K562 (cell line): ENCODE measurements around the gene NYAP2. TPM values are rescaled to one million over a fixed set of nuclear protein-coding genes. Genes with fewer than 3 reads are reported as not detected.

Experiments used
- ARID1B ChIP-seq: fragments of 450-650 bp; IDR thresholded peaks from 2 replicates; pipeline ENCODE4 v1.6.1; 2016; ENCODE audit warnings: antibody characterized with exemption, mild to moderate bottlenecking, inconsistent platforms
- ARNT ChIP-seq, 2 experiments: fragments of 450-650 bp; IDR thresholded peaks; 2 replicates each; pipeline ENCODE4 v1.6.1; 2016; ENCODE audit warnings: mild to moderate bottlenecking in 1 of 2
- CXXC5 ChIP-seq: fragments of 250-450 bp; sonication (Bioruptor Pico); IDR thresholded peaks from 2 replicates; pipeline ENCODE4 v1.8.0; 2022; ENCODE audit warnings: inconsistent platforms, mild to moderate bottlenecking, moderate library complexity
- ERF ChIP-seq: fragments of 450-650 bp; formaldehyde crosslinking; IDR thresholded peaks from 2 replicates; pipeline ENCODE4 v1.4.0; 2020; ENCODE audit warnings: mild to moderate bottlenecking, mixed read lengths
- FIP1L1 ChIP-seq: fragments of 200-400 bp; formaldehyde crosslinking; IDR thresholded peaks from 2 replicates; pipeline ENCODE4 v1.6.1; 2018; ENCODE audit warnings: mild to moderate bottlenecking, low read depth, low read length; ENCODE audit not compliant: poor library complexity, severe bottlenecking
- ILK ChIP-seq: fragments of 450-650 bp; IDR thresholded peaks from 2 replicates; pipeline ENCODE4 v1.6.1; 2016; ENCODE audit warnings: missing genetic modification characterization, low read depth, mild to moderate bottlenecking, missing compliant biosample characterization, moderate library complexity, borderline replicate concordance
- NCOA1 ChIP-seq: fragments of 450-650 bp; IDR thresholded peaks from 2 replicates; pipeline ENCODE4 v1.6.1; 2016; ENCODE audit warnings: low read depth
- NELFE ChIP-seq: IDR thresholded peaks from 2 replicates; pipeline ENCODE4 v1.6.1; 2011; ENCODE audit warnings: mild to moderate bottlenecking; ENCODE audit not compliant: insufficient read depth, insufficient read length
- NRF1 ChIP-seq, 2 experiments: fragments of 450-650 bp; IDR thresholded peaks in 1 of 2; conservative IDR thresholded peaks in 1 of 2; 2 replicates each; pipeline ENCODE4 v1.6.1; 2014; ENCODE audit warnings: mild to moderate bottlenecking in 2 of 2
- RAD21 ChIP-seq, 2 experiments: fragments of 250-450 bp in 1 of 2; fragments of 450-650 bp in 1 of 2; sonication (Bioruptor Pico) in 1 of 2; formaldehyde crosslinking in 1 of 2; IDR thresholded peaks in 1 of 2; conservative IDR thresholded peaks in 1 of 2; 2 replicates each; pipeline versions ENCODE4 v1.4.0 to v1.8.0; 2020 to 2022; ENCODE audit warnings: mild to moderate bottlenecking in 2 of 2, moderate library complexity in 1 of 2
- polyA plus RNA-seq, 8 experiments: library from polyadenylated mRNA; depleted of rRNA in 4 of 8; stranded (reverse) in 5 of 8; unstranded in 3 of 8; fragments of >200 nt; fragmentation: Nextera tagmentation in 2 of 8; fragmentation: Illumina TruSeq in 1 of 8; extraction: Ambion mirVana in 2 of 8; extraction: Trizol in 1 of 8; gene quantifications; 2 replicates each; pipeline versions ENCODE4 v1.2.1 to v1.2.3, GENCODE V29; 2011 to 2014; ENCODE audit warnings: inconsistent platforms in 1 of 8, missing spikeins in 1 of 8
- total RNA-seq, 7 experiments: library from RNA; depleted of rRNA in 6 of 7; stranded (reverse); fragments of >200 nt in 6 of 7; fragmentation: Illumina TruSeq in 2 of 7; extraction: Trizol in 2 of 7; gene quantifications; 2 replicates each; pipeline versions ENCODE4 v1.2.1 to v1.2.3, GENCODE V29; 2011 to 2021; ENCODE audit warnings: low replicate concordance in 1 of 7
- TF ChIP-seq, protein P1 (sequence below), 2 experiments: fragments of 450-650 bp; IDR thresholded peaks; 2 replicates each; pipeline ENCODE4 v1.6.1; 2018; ENCODE audit warnings: mild to moderate bottlenecking in 2 of 2, low read depth in 1 of 2; ENCODE audit not compliant: partially characterized antibody in 2 of 2
- TF ChIP-seq, protein P2 (sequence below), 3 experiments: fragments of 200-800 bp in 1 of 3; sonication (Bioruptor generic) in 1 of 3; sonication (generic) in 1 of 3; formaldehyde crosslinking in 1 of 3; IDR thresholded peaks; 2 replicates each; pipeline versions ENCODE4 v1.6.1 to v1.8.0; 2016 to 2022; ENCODE audit warnings: mild to moderate bottlenecking in 2 of 3, missing compliant biosample characterization in 2 of 3, missing genetic modification characterization in 2 of 3, missing genetic modification reagents in 1 of 3
- TF ChIP-seq, protein P3 (sequence below): fragments of 450-650 bp; IDR thresholded peaks from 2 replicates; pipeline ENCODE4 v1.6.1; 2016; ENCODE audit warnings: low read depth

NYAP2 gene
- total and polyA plus RNA-seq, 9 of the 15 experiments (the other 6 are each of a cell fraction or from before 2014, with no cell fraction given): 0.03 to 0.04 (median 0.04) TPM; not detected in 3

DNA sequence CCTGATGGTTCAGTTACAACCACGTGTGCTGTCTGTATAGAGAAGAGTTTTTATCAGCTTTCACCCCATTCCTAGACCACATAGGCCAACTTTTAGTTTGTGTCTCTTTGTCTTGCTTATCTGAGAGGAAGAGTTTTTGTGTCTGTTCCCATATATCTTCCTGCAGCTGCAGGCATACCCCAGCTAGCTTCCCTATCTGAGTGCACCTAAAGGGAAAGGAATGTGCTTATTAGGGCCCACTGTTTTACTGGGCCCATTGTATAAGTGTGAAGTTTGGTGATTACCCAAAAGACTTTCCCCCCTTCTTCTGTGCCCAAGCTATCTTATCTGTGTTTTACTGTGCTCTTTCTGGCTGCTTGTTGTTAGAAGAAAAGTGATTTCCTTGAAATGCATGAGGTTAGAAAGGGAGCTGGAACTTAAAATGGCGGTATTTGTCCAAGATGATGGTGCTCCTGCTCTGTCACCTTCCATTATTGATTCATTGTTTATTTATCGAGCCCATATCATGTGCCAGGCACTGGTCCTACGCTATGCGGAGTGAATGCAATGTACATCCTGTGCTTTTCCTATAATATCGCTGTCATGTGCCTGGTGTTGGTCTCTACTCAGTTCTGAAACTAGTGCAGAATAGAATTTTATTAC, 57.2 kb downstream of the NYAP2 start (continued):
- TF ChIP-seq, protein P1, sequence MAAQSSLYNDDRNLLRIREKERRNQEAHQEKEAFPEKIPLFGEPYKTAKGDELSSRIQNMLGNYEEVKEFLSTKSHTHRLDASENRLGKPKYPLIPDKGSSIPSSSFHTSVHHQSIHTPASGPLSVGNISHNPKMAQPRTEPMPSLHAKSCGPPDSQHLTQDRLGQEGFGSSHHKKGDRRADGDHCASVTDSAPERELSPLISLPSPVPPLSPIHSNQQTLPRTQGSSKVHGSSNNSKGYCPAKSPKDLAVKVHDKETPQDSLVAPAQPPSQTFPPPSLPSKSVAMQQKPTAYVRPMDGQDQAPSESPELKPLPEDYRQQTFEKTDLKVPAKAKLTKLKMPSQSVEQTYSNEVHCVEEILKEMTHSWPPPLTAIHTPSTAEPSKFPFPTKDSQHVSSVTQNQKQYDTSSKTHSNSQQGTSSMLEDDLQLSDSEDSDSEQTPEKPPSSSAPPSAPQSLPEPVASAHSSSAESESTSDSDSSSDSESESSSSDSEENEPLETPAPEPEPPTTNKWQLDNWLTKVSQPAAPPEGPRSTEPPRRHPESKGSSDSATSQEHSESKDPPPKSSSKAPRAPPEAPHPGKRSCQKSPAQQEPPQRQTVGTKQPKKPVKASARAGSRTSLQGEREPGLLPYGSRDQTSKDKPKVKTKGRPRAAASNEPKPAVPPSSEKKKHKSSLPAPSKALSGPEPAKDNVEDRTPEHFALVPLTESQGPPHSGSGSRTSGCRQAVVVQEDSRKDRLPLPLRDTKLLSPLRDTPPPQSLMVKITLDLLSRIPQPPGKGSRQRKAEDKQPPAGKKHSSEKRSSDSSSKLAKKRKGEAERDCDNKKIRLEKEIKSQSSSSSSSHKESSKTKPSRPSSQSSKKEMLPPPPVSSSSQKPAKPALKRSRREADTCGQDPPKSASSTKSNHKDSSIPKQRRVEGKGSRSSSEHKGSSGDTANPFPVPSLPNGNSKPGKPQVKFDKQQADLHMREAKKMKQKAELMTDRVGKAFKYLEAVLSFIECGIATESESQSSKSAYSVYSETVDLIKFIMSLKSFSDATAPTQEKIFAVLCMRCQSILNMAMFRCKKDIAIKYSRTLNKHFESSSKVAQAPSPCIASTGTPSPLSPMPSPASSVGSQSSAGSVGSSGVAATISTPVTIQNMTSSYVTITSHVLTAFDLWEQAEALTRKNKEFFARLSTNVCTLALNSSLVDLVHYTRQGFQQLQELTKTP (IDR thresholded peaks at IDR 0.05; ENCODE audit: low read depth in 1 of 2, partially characterized antibody in 2 of 2): no peak
- TF ChIP-seq ILK: no peak
- TF ChIP-seq RAD21 (CRISPR knock-in tag; conservative IDR thresholded peaks at IDR 0.05 in 1 of 2, IDR thresholded peaks at IDR 0.05 in 1 of 2): 0 out of 4 replicates have a peak, but pooled peaks of 1 of the 2 experiments have one; percentile 2
- TF ChIP-seq NELFE: no peak
- no peak for TF ChIP-seq NRF1 (conservative IDR thresholded peaks at IDR 0.05 in 1 of 2, IDR thresholded peaks at IDR 0.05 in 1 of 2)
- TF ChIP-seq NCOA1: no peak
- no peak for TF ChIP-seq FIP1L1
- TF ChIP-seq CXXC5 (CRISPR knock-in tag): peak; percentile 43; the same call in 1 of the 2 replicates
- TF ChIP-seq, protein P2, sequence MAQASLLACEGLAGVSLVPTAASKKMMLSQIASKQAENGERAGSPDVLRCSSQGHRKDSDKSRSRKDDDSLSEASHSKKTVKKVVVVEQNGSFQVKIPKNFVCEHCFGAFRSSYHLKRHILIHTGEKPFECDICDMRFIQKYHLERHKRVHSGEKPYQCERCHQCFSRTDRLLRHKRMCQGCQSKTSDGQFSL (CRISPR knock-in tag; IDR thresholded peaks at IDR 0.05): no peak
- TF ChIP-seq, protein P2 (tag; IDR thresholded peaks at IDR 0.05): no peak
- TF ChIP-seq ARID1B: peak; percentile 59
- TF ChIP-seq ERF (CRISPR knock-in tag): no peak
- no peak for TF ChIP-seq ARNT (IDR thresholded peaks at IDR 0.05)
- TF ChIP-seq, protein P3, sequence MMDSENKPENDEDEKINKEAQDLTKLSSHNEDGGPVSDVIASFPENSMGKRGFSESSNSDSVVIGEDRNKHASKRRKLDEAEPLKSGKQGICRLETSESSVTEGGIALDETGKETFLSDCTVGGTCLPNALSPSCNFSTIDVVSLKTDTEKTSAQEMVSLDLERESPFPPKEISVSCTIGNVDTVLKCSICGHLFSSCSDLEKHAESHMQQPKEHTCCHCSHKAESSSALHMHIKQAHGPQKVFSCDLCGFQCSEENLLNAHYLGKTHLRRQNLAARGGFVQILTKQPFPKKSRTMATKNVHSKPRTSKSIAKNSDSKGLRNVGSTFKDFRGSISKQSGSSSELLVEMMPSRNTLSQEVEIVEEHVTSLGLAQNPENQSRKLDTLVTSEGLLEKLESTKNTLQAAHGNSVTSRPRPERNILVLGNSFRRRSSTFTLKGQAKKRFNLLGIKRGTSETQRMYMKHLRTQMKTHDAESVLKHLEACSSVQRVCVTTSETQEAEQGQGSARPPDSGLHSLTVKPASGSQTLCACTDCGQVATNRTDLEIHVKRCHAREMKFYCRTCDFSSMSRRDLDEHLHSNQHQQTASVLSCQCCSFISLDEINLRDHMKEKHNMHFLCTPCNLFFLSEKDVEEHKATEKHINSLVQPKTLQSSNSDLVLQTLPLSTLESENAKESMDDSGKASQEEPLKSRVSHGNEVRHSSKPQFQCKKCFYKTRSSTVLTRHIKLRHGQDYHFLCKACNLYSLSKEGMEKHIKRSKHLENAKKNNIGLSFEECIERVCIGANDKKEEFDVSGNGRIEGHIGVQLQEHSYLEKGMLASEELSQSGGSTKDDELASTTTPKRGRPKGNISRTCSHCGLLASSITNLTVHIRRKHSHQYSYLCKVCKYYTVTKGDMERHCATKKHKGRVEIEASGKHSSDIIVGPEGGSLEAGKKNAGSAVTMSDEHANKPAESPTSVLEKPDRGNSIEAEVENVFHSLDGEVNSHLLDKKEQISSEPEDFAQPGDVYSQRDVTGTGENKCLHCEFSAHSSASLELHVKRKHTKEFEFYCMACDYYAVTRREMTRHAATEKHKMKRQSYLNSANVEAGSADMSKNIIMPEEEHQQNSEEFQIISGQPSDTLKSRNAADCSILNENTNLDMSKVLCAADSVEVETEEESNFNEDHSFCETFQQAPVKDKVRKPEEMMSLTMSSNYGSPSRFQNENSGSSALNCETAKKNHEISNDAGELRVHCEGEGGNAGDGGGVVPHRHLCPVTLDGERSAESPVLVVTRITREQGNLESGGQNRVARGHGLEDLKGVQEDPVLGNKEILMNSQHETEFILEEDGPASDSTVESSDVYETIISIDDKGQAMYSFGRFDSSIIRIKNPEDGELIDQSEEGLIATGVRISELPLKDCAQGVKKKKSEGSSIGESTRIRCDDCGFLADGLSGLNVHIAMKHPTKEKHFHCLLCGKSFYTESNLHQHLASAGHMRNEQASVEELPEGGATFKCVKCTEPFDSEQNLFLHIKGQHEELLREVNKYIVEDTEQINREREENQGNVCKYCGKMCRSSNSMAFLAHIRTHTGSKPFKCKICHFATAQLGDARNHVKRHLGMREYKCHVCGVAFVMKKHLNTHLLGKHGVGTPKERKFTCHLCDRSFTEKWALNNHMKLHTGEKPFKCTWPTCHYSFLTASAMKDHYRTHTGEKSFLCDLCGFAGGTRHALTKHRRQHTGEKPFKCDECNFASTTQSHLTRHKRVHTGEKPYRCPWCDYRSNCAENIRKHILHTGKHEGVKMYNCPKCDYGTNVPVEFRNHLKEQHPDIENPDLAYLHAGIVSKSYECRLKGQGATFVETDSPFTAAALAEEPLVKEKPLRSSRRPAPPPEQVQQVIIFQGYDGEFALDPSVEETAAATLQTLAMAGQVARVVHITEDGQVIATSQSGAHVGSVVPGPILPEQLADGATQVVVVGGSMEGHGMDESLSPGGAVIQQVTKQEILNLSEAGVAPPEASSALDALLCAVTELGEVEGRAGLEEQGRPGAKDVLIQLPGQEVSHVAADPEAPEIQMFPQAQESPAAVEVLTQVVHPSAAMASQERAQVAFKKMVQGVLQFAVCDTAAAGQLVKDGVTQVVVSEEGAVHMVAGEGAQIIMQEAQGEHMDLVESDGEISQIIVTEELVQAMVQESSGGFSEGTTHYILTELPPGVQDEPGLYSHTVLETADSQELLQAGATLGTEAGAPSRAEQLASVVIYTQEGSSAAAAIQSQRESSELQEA: no peak
